ENCODE results near the gene CCDC15. TPM values are rescaled to one million over a fixed set of nuclear protein-coding genes. Genes with fewer than 3 reads are reported as not detected.
A peak's percentile ranks its signal among the peaks of the same experiment; 100 is the strongest.

Gene CCDC15
- total and polyA plus RNA-seq, 2 donors (not counting 1 experiment from before 2014, with no cell fraction given), result 0.31 to 1.8 TPM

DNA sequence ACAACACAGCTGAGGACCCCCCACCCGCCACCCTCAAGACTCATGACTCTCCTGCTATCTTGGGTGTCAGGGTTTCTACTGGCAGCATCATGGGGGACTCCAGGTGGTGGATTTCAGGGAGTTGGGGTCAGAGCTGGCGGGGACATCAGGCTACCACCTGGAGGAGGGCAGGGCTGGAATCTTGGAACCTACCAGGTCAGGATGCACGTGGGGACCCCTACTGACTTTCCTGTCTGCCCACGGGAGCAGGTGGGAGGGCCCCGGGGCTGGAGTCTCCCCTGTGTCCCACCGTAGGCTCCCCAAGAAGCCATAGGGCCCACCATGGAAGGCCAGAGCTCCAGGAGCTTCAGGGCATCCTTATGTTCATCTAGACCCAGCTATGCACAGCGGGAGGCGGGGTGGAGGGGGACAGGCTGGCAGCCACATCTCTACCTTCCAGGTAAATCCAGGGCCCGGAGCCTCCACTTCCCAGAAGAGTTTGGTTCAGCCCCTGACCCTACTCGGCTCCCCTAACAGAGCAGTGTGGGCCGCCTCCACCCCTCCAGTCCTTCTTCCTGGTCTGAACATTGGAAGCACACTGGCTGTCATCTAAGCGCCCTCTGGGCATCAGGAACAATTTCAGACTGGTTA is 119.1 kb downstream of the CCDC15 start:
- peak overlapping the region; percentile 22 for H3K9ac ChIP-seq (ENCODE audit: low read length)
- no peak for ATAC-seq (ENCODE audit: low read depth)
- CTCF ChIA-PET, result interaction anchor here (0.7 to 2.0 kb wide), 15 partner anchors 9 to 119 kb away, joined by 3 to 9 read pairs (median 3); partner anchors contain the start of genes CCDC15, SLC37A2 and TMEM218
- H4K20me1 ChIP-seq (ENCODE audit: control insufficient read depth, insufficient read depth, low read length, poor library complexity, severe bottlenecking), result no peaks in the 10 kb centered on the region
- intact Hi-C loops (cut with micrococcal nuclease), result loop anchor here (1.0 to 10.0 kb wide), 2 partner anchors 10 to 492 kb away; partner anchors contain the start of genes EI24 and SLC37A2
- POLR2A ChIA-PET, result interaction anchor here (0.5 to 2.4 kb wide), 5 partner anchors 10 to 152 kb away, joined by 3 to 12 read pairs (median 4); partner anchors contain the start of genes SLC37A2 and TMEM218
- peak overlapping the region in 1 of 5 experiments; percentile 33 for H3K4me3 ChIP-seq (ENCODE audit: control extremely low read depth in 1 of 5, extremely low read depth in 1 of 5, insufficient read depth in 1 of 5, low read depth in 2 of 5, low read length in 4 of 5)
- 95% methylated on average over 10 of the region's 12 CpGs for WGBS (ENCODE audit: insufficient coverage)
- H3K36me3 ChIP-seq (replicated peaks in 1 of 2; ENCODE audit: control extremely low read depth in 1 of 2, control insufficient read depth in 1 of 2, extremely low read depth in 1 of 2, insufficient read depth in 2 of 2, low read length in 1 of 2), result no peaks in the 10 kb centered on the region
- Mint-ChIP-seq H3K4me3 (peak overlapping the region; percentile 77), H3K4me1 (peaks cover 58% of the 10 kb centered on the region), H3K27me3 (no peaks in the 10 kb centered on the region), H3K27ac (peak overlapping the region; percentile 92), H3K9me3 (ENCODE audit: insufficient read depth) (no peaks in the 10 kb centered on the region)
- peak overlapping the region; percentile 75 to 79 for H3K27ac ChIP-seq (ENCODE audit: low read length in 2 of 2)
- H3K9me3 ChIP-seq (ENCODE audit: control extremely low read depth in 1 of 3, control insufficient read depth in 2 of 3, insufficient read depth in 1 of 3, low read length in 2 of 3), result peaks cover 0 to 16% (median 0%) of the 10 kb centered on the region in 3 donors
- H3K27me3 ChIP-seq (replicated peaks in 1 of 4; ENCODE audit: control extremely low read depth in 1 of 4, control insufficient read depth in 3 of 4, insufficient read depth in 4 of 4, low read length in 3 of 4), result no peaks in the 10 kb centered on the region
- DNase-seq, result no peak
- H3K4me1 ChIP-seq (ENCODE audit: control insufficient read depth in 2 of 2, insufficient read depth in 2 of 2, low read length in 2 of 2), result peaks cover 47 to 59% of the 10 kb centered on the region in 2 donors
- H2AFZ ChIP-seq (ENCODE audit: insufficient read depth, low read depth, low read length, poor library complexity, severe bottlenecking), result peak overlapping the region; percentile 16
- no peaks in the 10 kb centered on the region for H3K79me2 ChIP-seq (ENCODE audit: control insufficient read depth, insufficient read depth, low read length)
- H3K4me2 ChIP-seq (replicated peaks; ENCODE audit: low read depth, low read length, poor library complexity, severe bottlenecking), result peak overlapping the region; percentile 61
- TF ChIP-seq, protein P1, sequence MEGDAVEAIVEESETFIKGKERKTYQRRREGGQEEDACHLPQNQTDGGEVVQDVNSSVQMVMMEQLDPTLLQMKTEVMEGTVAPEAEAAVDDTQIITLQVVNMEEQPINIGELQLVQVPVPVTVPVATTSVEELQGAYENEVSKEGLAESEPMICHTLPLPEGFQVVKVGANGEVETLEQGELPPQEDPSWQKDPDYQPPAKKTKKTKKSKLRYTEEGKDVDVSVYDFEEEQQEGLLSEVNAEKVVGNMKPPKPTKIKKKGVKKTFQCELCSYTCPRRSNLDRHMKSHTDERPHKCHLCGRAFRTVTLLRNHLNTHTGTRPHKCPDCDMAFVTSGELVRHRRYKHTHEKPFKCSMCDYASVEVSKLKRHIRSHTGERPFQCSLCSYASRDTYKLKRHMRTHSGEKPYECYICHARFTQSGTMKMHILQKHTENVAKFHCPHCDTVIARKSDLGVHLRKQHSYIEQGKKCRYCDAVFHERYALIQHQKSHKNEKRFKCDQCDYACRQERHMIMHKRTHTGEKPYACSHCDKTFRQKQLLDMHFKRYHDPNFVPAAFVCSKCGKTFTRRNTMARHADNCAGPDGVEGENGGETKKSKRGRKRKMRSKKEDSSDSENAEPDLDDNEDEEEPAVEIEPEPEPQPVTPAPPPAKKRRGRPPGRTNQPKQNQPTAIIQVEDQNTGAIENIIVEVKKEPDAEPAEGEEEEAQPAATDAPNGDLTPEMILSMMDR (IDR thresholded peaks at IDR 0.05), result no peak
- no peak for TF ChIP-seq EZH2 (IDR thresholded peaks at IDR 0.05; ENCODE audit: borderline replicate concordance, insufficient read depth, low read depth, low read length, poor library complexity, severe bottlenecking)

Data from B cell (primary cell).